T-helper 2 cell treated with Interferon-gamma antibody and Interleukin-4, amounts not matched to agents 5 μg/mL and 100 μg/mL, for 36 hours (primary cell): ENCODE results near the gene PLCD1.

Experiments
- DNase-seq: peaks from one replicate; pipeline ENCODE4 v3.0.0; 2021; ENCODE audit warnings: low spot score
- H3K27ac Mint-ChIP-seq: one replicate; pipeline ENCODE4 v1.8.0; 2021; ENCODE audit warnings: mild to moderate bottlenecking, mixed read lengths
- H3K27me3 Mint-ChIP-seq: one replicate; pipeline ENCODE4 v1.8.0; 2021; ENCODE audit warnings: low read depth, mixed read lengths
- H3K36me3 Mint-ChIP-seq: one replicate; pipeline ENCODE4 v1.8.0; 2021; ENCODE audit warnings: low read depth, mixed read lengths
- H3K4me1 Mint-ChIP-seq: one replicate; pipeline ENCODE4 v1.8.0; 2021; ENCODE audit warnings: low read depth, mixed read lengths
- H3K4me3 Mint-ChIP-seq: one replicate; pipeline ENCODE4 v1.8.0; 2022; ENCODE audit warnings: mild to moderate bottlenecking, moderate library complexity, mixed read lengths
- H3K9me3 Mint-ChIP-seq: one replicate; pipeline ENCODE4 v1.8.0; 2021; ENCODE audit warnings: mixed read lengths

Gene PLCD1

GRCh38 chr3:38017445-38018295 lies 11.8 kb downstream of the PLCD1 start:
- H3K4me1 Mint-ChIP-seq: peaks cover 5% of the 10 kb centered on the region
- no peaks in the 10 kb centered on the region for H3K27me3 Mint-ChIP-seq
- H3K36me3 Mint-ChIP-seq: peaks cover 25% of the 10 kb centered on the region
- H3K27ac Mint-ChIP-seq: no peak overlapping the region
- H3K4me3 Mint-ChIP-seq: no peak overlapping the region
- H3K9me3 Mint-ChIP-seq: no peaks in the 10 kb centered on the region
- DNase-seq: no peak

DNA sequence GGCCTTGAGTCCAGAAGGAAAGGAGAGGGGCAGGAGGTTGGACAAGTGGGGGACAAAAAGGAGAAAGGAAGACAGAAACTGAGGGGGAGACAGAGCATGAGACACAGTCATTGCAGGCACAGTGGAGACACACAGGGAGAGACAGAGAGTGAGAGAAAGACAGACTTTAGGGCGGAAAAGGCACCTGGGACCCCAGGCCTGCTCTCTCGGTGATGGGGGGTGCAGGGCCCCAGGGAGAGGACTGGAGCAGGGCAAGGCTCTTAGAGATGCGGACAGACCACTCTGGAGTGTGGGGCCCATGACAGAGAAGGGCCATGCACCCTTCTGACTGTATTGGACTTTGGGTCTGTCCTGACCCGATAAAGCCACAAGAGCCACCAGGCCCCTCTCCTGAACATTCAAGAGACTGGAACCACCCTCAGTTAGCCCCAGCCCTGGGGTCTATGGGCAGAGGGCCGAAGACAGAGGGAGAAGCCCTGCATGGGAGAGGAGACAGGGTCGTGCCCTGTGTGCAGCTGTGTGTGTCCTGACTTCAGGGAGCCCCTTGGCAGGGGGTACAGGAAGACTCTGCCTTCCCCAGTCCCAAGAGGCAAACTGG lies 12.5 kb downstream of the PLCD1 start:
- no peaks in the 10 kb centered on the region for H3K27me3 Mint-ChIP-seq
- H3K27ac Mint-ChIP-seq: no peak overlapping the region
- peaks cover 25% of the 10 kb centered on the region for H3K36me3 Mint-ChIP-seq

GRCh38 chr3:38016410-38016809 lies 13.0 kb downstream of the PLCD1 start:
- peaks cover 25% of the 10 kb centered on the region for H3K36me3 Mint-ChIP-seq
- H3K27me3 Mint-ChIP-seq: no peaks in the 10 kb centered on the region
- no peak for DNase-seq
- no peak overlapping the region for H3K4me3 Mint-ChIP-seq
- H3K4me1 Mint-ChIP-seq: peaks cover 4% of the 10 kb centered on the region
- H3K9me3 Mint-ChIP-seq: no peaks in the 10 kb centered on the region
- no peak overlapping the region for H3K27ac Mint-ChIP-seq

More for the DNA sequence above, 12.5 kb downstream of the PLCD1 start:
- Mint-ChIP-seq H3K9me3 (no peaks in the 10 kb centered on the region), H3K4me3 (no peak overlapping the region), H3K4me1 (peaks cover 4% of the 10 kb centered on the region)
- DNase-seq: no peak

DNA sequence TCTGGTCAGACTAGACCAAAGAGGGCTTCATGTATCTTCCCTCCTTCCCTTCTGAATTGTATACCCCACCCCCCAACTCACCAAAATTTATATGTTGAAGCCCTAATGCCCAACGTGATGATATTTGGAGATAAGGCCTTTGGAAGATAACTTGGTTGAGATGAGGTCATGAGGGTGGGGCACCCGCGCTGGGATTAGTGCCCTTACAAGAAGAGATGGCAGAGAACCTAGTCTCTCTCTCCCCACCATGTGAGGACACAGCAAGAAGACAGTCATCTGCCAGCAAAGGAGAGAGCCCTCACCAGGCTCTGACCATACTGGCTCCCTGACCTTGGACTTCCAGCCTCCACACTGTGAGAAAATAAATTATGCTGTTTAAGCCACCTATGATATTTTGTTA lies 13.5 kb downstream of the PLCD1 start:
- H3K27ac Mint-ChIP-seq: no peak overlapping the region
- no peak overlapping the region for H3K4me3 Mint-ChIP-seq
- H3K4me1 Mint-ChIP-seq: peaks cover 2% of the 10 kb centered on the region
- no peaks in the 10 kb centered on the region for H3K9me3 Mint-ChIP-seq
- DNase-seq: no peak
- H3K27me3 Mint-ChIP-seq: no peaks in the 10 kb centered on the region
- peaks cover 25% of the 10 kb centered on the region for H3K36me3 Mint-ChIP-seq

DNA sequence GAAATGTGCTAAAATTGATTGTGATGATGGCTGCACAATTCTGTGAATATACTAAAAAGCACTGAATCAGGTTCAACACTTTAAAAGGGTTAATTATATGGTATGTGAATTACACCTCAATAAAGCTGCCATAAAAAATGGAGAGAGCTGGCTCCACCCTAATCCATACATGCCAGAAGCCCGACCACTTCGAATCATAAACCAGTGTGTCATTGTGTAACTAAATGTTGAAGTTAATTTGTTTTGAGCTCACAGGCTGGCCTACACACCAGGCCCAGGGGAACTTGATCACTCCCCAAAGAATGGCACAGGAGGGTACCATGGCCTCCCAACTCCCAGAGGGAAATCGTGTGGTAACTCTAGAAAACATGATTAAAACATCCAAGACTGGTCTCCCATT lies 14.0 kb downstream of the PLCD1 start:
- Mint-ChIP-seq H3K27ac (no peak overlapping the region), H3K36me3 (peaks cover 25% of the 10 kb centered on the region), H3K4me1 (no peaks in the 10 kb centered on the region), H3K9me3 (no peaks in the 10 kb centered on the region), H3K27me3 (no peaks in the 10 kb centered on the region), H3K4me3 (no peak overlapping the region)
- DNase-seq: no peak

GRCh38 chr3:38011111-38011510 lies 18.3 kb downstream of the PLCD1 start:
- no peak for DNase-seq
- H3K4me3 Mint-ChIP-seq: no peak overlapping the region
- H3K9me3 Mint-ChIP-seq: no peaks in the 10 kb centered on the region
- peaks cover 22% of the 10 kb centered on the region for H3K36me3 Mint-ChIP-seq
- no peak overlapping the region for H3K27ac Mint-ChIP-seq
- H3K4me1 Mint-ChIP-seq: no peaks in the 10 kb centered on the region
- H3K27me3 Mint-ChIP-seq: no peaks in the 10 kb centered on the region

DNA sequence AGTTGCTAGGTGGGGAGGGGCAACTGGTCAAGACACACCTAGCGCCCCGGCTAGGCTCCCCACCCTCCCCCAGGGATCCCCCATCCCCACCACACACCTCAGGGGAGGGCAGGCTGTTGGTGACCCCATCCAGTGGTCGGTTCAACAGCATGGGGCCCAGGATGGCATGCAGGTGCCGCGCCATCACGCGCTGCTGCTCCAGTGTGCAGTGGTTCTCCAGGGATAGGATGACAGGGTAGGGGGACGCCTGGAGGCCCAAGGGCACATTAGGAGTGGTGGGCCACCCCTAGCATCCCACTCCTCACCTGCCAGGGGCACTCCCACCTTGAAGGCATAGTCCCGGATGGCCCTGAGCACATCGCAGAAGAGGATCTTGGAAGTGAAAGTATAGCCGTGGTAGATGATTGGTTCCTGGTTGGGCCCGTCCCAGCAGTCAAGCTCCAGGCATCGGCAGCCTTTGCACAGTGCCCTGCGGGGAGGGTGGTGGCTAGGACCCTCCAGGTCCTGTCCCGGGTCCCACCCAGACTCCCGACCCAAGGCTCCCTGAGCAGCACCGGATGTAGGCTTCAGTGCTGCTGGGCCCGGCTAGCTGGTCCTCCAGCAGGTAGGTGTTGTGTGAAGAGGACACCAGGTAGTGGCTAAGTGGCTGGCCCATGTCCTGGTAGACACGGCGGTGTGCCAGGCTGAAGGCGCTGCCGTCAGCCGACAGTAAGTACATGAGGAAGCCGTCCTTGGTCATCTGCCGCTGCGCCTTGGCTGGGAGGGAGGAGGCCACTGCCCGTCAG lies 19.4 kb downstream of the PLCD1 start:
- Mint-ChIP-seq H3K36me3 (peaks cover 12% of the 10 kb centered on the region), H3K4me1 (no peaks in the 10 kb centered on the region), H3K9me3 (no peaks in the 10 kb centered on the region), H3K4me3 (no peak overlapping the region), H3K27ac (no peak overlapping the region), H3K27me3 (no peaks in the 10 kb centered on the region)
- no peak for DNase-seq

DNA sequence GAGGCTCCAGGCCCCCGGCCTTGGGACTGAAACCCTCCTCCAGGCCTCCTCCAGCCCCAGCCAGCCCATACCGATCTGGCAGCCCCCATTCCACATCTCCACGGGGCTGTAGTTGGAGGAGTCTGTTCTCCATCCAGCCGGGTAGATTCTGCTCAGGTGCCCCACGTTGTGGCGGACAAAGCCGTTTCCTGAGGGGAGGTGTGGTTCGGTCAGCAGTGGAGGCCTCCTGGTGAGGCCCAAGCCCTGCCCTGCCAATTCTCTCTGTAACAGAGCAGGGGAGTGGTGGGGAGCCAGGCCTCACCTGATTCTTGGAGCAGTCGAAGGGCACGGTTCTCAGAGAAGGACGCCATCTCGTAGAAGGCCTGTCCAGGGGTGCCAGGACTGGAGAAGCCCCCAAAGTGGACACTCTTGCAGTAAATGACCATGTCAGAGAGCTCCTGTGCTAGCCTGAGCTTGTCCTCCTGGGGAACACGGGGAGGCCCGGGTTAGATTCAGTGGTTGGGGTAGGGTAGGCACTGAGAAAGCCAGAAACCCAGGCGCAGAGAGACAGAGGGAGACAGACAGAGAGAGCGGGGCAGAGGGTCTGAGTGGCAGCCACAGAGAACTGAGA lies 20.4 kb downstream of the PLCD1 start:
- Mint-ChIP-seq H3K36me3 (peaks cover 16% of the 10 kb centered on the region), H3K27me3 (no peaks in the 10 kb centered on the region), H3K27ac (peak overlapping the region; percentile 26), H3K4me1 (peaks cover 5% of the 10 kb centered on the region), H3K4me3 (no peak overlapping the region), H3K9me3 (no peaks in the 10 kb centered on the region)
- DNase-seq: no peak

DNA sequence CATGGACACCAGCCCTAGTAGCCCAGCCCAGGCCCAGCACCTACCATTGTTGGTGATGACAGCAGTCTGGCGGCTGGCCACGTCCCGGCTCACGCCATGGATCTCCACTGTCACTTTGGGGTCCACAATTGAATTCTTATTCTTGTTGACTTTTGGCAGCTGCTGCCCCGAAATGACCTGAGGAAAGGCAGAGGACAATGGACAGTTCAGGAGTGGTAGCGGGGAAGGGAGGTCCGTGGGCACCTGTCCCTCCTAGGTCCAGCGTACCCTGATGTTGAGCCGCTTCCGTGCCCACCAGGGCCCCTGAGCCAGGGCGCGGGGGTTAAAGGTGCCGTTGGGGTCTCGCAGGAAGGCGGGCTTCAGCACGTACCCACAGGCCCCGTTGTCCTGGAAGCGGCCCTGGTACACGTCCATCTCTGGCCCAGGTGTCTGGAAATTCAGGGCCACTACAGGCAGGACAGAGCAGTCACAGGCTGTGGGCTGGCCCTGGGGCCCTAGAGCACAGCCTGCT lies 21.2 kb downstream of the PLCD1 start:
- Mint-ChIP-seq H3K4me3 (no peak overlapping the region), H3K27me3 (no peaks in the 10 kb centered on the region), H3K27ac (no peak overlapping the region), H3K9me3 (no peaks in the 10 kb centered on the region), H3K4me1 (peaks cover 5% of the 10 kb centered on the region), H3K36me3 (peaks cover 18% of the 10 kb centered on the region)
- no peak for DNase-seq

GRCh38 chr3:38007754-38008090 lies 21.7 kb downstream of the PLCD1 start:
- H3K4me3 Mint-ChIP-seq: no peak overlapping the region
- H3K4me1 Mint-ChIP-seq: peaks cover 7% of the 10 kb centered on the region
- H3K27ac Mint-ChIP-seq: no peak overlapping the region
- peaks cover 20% of the 10 kb centered on the region for H3K36me3 Mint-ChIP-seq
- DNase-seq: no peak
- H3K27me3 Mint-ChIP-seq: no peaks in the 10 kb centered on the region
- H3K9me3 Mint-ChIP-seq: no peaks in the 10 kb centered on the region

GRCh38 chr3:38006445-38006995 lies 22.9 kb downstream of the PLCD1 start:
- DNase-seq: no peak
- Mint-ChIP-seq H3K36me3 (peaks cover 25% of the 10 kb centered on the region), H3K27ac (no peak overlapping the region), H3K9me3 (no peaks in the 10 kb centered on the region), H3K4me1 (peaks cover 7% of the 10 kb centered on the region), H3K27me3 (no peaks in the 10 kb centered on the region), H3K4me3 (no peak overlapping the region)

GRCh38 chr3:38006031-38006430 lies 23.4 kb downstream of the PLCD1 start:
- no peaks in the 10 kb centered on the region for H3K9me3 Mint-ChIP-seq
- H3K4me3 Mint-ChIP-seq: no peak overlapping the region
- DNase-seq: no peak
- H3K36me3 Mint-ChIP-seq: peaks cover 25% of the 10 kb centered on the region
- no peak overlapping the region for H3K27ac Mint-ChIP-seq
- H3K27me3 Mint-ChIP-seq: no peaks in the 10 kb centered on the region
- H3K4me1 Mint-ChIP-seq: peaks cover 7% of the 10 kb centered on the region

DNA sequence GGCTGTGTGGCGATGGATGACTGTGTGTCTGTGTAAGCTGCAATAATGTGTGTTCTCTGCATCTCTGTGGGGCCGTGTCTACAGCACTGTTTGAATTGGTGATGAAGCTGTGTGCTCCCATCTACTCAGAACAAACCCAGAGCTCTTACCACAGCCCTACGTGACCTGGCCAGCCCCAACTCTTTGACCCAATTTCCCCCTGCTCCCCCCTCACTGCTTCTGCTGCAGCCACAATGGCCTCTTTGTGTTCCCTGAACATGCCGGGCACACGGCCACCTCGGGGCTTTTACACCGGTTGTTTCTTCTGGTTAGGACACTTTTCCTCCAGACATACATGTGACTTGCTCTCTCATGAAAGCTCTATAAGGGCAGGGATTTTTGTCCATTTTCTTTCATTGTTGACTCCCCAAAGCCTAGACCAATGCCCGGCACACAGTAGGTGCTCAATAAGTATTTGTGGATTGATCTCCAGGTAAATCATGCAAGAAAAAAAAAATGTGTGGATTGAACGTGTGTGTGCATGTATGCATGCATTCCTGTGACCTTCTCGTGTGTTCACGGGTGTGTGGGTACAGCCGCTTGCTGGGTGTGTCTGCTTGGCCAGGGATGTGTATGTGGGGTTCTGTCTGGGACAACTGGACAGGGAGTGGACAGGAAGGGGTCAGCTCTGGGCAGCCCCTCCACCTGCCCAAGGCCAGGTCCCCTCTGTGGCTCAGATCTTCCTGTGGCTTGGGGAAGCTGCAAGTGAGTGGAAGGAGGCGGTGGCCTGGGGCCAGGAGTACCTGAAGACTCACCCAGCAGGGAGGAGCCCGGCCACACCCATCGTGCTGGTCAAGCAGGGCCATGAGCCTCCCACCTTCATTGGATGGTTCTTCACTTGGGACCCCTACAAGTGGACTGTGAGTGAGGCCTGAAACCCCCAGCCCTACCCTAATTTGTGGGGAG lies 24.1 kb downstream of the PLCD1 start:
- Mint-ChIP-seq H3K9me3 (no peaks in the 10 kb centered on the region), H3K4me3 (no peak overlapping the region), H3K4me1 (peaks cover 7% of the 10 kb centered on the region), H3K36me3 (peaks cover 25% of the 10 kb centered on the region), H3K27ac (no peak overlapping the region), H3K27me3 (no peaks in the 10 kb centered on the region)
- no peak for DNase-seq
